CD14-positive monocyte (primary cell): ENCODE data around the gene GNL1. TPM values are rescaled to one million over a fixed set of nuclear protein-coding genes. Genes with fewer than 3 reads are reported as not detected.

Experiments used
- DNase-seq, 3 donors: peaks; one replicate each; pipeline ENCODE4 v3.0.0-alpha.2; 2011 to 2022
- H2AFZ ChIP-seq: 2 replicates; pipeline ENCODE4 v1.6.0; 2012; ENCODE audit warnings: mild to moderate bottlenecking, low read depth, low read length, inconsistent platforms; ENCODE audit not compliant: insufficient read depth, poor library complexity, severe bottlenecking
- H3K27ac ChIP-seq, 2 donors: 1 replicate in 1 of 2; 2 replicates in 1 of 2; pipeline ENCODE4 v1.5.1; 2012 to 2013; ENCODE audit warnings: low read length in 2 of 2, control low read depth in 1 of 2, inconsistent platforms in 1 of 2, low read depth in 1 of 2, mild to moderate bottlenecking in 1 of 2
- H3K27me3 ChIP-seq, 2 donors: one replicate each; pipeline versions ENCODE4 v1.6.0 to v1.6.1; 2011 to 2013; ENCODE audit warnings: low read length in 2 of 2; ENCODE audit not compliant: control insufficient read depth in 2 of 2, insufficient read depth in 2 of 2
- H3K36me3 ChIP-seq, 2 donors: replicated peaks in 1 of 2; 1 replicate in 1 of 2; 2 replicates in 1 of 2; pipeline versions ENCODE4 v1.5.1 to v1.6.1; 2012 to 2013; ENCODE audit warnings: low read length in 2 of 2, control low read depth in 1 of 2, inconsistent platforms in 1 of 2, mild to moderate bottlenecking in 1 of 2; ENCODE audit not compliant: insufficient read depth in 2 of 2, control insufficient read depth in 1 of 2
- H3K4me1 ChIP-seq, 2 donors: 1 replicate in 1 of 2; 2 replicates in 1 of 2; pipeline versions ENCODE4 v1.5.1 to v1.6.1; 2012 to 2013; ENCODE audit warnings: low read length in 2 of 2, control low read depth in 1 of 2, inconsistent platforms in 1 of 2, mild to moderate bottlenecking in 1 of 2, moderate library complexity in 1 of 2; ENCODE audit not compliant: insufficient read depth in 2 of 2, control insufficient read depth in 1 of 2
- H3K4me2 ChIP-seq: replicated peaks from 2 replicates; pipeline ENCODE3; 2012; ENCODE audit warnings: low read length, moderate library complexity, mild to moderate bottlenecking; ENCODE audit not compliant: poor library complexity, severe bottlenecking; ENCODE audit errors: extremely low read depth
- H3K4me3 ChIP-seq, 3 experiments: fragments of 200-600 bp in 1 of 3; sonication (generic) in 1 of 3; replicated peaks in 1 of 3; 1 replicate in 2 of 3; 2 replicates in 1 of 3; pipeline ENCODE4 v1.5.1; 2011 to 2013; ENCODE audit warnings: low read length in 3 of 3, mild to moderate bottlenecking in 3 of 3, control low read depth in 2 of 3, low read depth in 2 of 3, inconsistent platforms in 1 of 3, moderate library complexity in 1 of 3
- H3K79me2 ChIP-seq: 2 replicates; pipeline ENCODE4 v1.6.0; 2012; ENCODE audit warnings: mild to moderate bottlenecking, control low read depth, inconsistent platforms, low read length, moderate library complexity; ENCODE audit not compliant: insufficient read depth
- H3K9ac ChIP-seq: 2 replicates; pipeline ENCODE4 v1.6.0; 2017; ENCODE audit warnings: low read length, mild to moderate bottlenecking; ENCODE audit not compliant: insufficient read depth, poor library complexity, severe bottlenecking
- H3K9me3 ChIP-seq, 2 donors: replicated peaks in 1 of 2; 1 replicate in 1 of 2; 2 replicates in 1 of 2; pipeline versions ENCODE4 v1.5.1 to v1.6.1; 2012 to 2013; ENCODE audit warnings: low read length in 2 of 2, control low read depth in 1 of 2; ENCODE audit not compliant: control insufficient read depth in 1 of 2, insufficient read depth in 1 of 2
- H4K20me1 ChIP-seq: 2 replicates; pipeline ENCODE4 v1.6.0; 2012; ENCODE audit warnings: mild to moderate bottlenecking, low read length, control low read depth, moderate library complexity; ENCODE audit not compliant: insufficient read depth
- H3K27ac Mint-ChIP-seq, 7 donors: one replicate each; pipeline ENCODE4 v1.8.0; 2020; ENCODE audit warnings: mild to moderate bottlenecking in 7 of 7, mixed read lengths in 7 of 7, moderate library complexity in 6 of 7, inconsistent platforms in 2 of 7
- H3K27me3 Mint-ChIP-seq, 3 donors: one replicate each; pipeline ENCODE4 v1.8.0; 2021 to 2022; ENCODE audit warnings: low read depth in 3 of 3, mild to moderate bottlenecking in 3 of 3, mixed read lengths in 3 of 3, moderate library complexity in 3 of 3, inconsistent platforms in 1 of 3
- H3K36me3 Mint-ChIP-seq, 2 donors: one replicate each; pipeline ENCODE4 v1.8.0; 2020; ENCODE audit warnings: mixed read lengths in 2 of 2, inconsistent platforms in 1 of 2, mild to moderate bottlenecking in 1 of 2
- H3K4me1 Mint-ChIP-seq: one replicate; pipeline ENCODE4 v1.8.0; 2020; ENCODE audit warnings: mild to moderate bottlenecking, mixed read lengths
- H3K4me3 Mint-ChIP-seq, 2 donors: one replicate each; pipeline ENCODE4 v1.8.0; 2020; ENCODE audit warnings: mild to moderate bottlenecking in 2 of 2, mixed read lengths in 2 of 2, moderate library complexity in 1 of 2
- H3K9me3 Mint-ChIP-seq, 7 donors: one replicate each; pipeline ENCODE4 v1.8.0; 2020 to 2022; ENCODE audit warnings: mixed read lengths in 7 of 7, mild to moderate bottlenecking in 6 of 7, moderate library complexity in 6 of 7, inconsistent platforms in 2 of 7
- WGBS: methylation state at CpG from one replicate; pipeline ENCODE4 v1.1.5; 2013; ENCODE audit warnings: missing lambda C conversion rate; ENCODE audit not compliant: insufficient coverage; 5-methylcytosine and 5-hydroxymethylcytosine counted together
- intact Hi-C, 2 donors: fragments of 100-400 bp; cut with micrococcal nuclease; formaldehyde crosslinking; loops; one replicate each; pipeline versions ENCODE4 v1.15.0 to v1.15.1; 2023
- polyA plus RNA-seq, 3 donors: library from polyadenylated mRNA; depleted of rRNA in 1 of 3; unstranded in 2 of 3; stranded (reverse) in 1 of 3; fragments of 300-500 nt in 2 of 3; fragments of >200 nt in 1 of 3; fragmentation: Illumina TruSeq in 2 of 3; gene quantifications; 1 replicate in 2 of 3; 2 replicates in 1 of 3; pipeline ENCODE4 v1.2.3, GENCODE V29; 2012 to 2021
- TF ChIP-seq, protein P1 (sequence below): fragments of 200-600 bp; IDR thresholded peaks from one replicate; pipeline ENCODE4 v1.8.0; 2022; ENCODE audit warnings: antibody characterized with exemption, mild to moderate bottlenecking

GNL1 gene
- polyA plus RNA-seq, 3 donors = 10.3 to 13.4 (median 12.9) TPM

DNA sequence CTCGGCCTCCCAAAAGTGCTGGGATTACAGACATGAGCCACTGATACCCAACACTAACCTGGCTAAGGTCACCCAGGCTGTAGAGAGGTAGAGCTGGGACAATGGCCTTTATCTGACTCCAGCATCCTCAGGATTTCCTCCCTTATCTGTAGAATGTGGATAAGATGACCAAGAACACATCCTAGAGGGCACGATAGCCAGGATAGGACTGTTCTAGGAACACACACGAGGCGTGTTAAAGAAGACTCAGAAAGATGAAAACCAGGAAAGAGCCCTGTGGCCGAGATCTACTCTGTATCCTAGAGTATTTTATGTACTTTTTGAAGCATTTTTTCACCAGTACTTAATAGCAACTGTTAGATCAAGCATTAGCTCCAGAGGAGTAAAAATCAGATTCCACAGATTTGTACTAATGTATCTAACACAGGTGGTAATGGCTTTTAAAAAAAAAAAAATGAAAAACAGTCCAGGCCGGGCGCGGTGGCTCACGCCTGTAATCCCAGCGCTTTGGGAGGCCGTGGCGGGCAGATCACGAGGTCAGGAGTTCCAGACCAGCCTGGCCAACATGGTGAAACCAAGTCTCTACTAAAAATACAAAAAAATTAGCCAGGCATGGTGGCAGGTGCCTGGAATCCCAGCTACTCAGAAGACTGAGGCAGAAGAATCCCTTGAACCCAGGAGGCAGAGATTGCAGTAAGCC, 43.5 kb upstream of the GNL1 start:
- Histone ChIP-seq H3K4me3 (no peak overlapping the region), H3K27ac (no peak overlapping the region), H3K4me2 (no peak overlapping the region), H3K36me3 (peaks cover 45 to 55% of the 10 kb centered on the region in 2 donors), H2AFZ (no peak overlapping the region), H3K9ac (no peak overlapping the region), H3K9me3 (no peaks in the 10 kb centered on the region), H4K20me1 (peaks cover 63% of the 10 kb centered on the region), H3K79me2 (peaks cover 6% of the 10 kb centered on the region), H3K4me1 (no peaks in the 10 kb centered on the region), H3K27me3 (no peaks in the 10 kb centered on the region)
- Mint-ChIP-seq H3K27me3 (no peaks in the 10 kb centered on the region), H3K27ac (peak overlapping the region in 3 of 7 donors; percentile 10 to 40 (median 33)), H3K4me1 (peaks cover 4% of the 10 kb centered on the region), H3K36me3 (peaks cover 42 to 55% of the 10 kb centered on the region in 2 donors), H3K4me3 (no peak overlapping the region), H3K9me3 (no peaks in the 10 kb centered on the region)
- WGBS = 100% methylated on average over 8 of the region's 13 CpGs
- intact Hi-C loops = loop anchor here (5.0 to 10.0 kb wide), 3 partner anchors 55 to 117 kb away; no protein-coding TSS in a partner anchor
- DNase-seq = no peak
- TF ChIP-seq, protein P1, sequence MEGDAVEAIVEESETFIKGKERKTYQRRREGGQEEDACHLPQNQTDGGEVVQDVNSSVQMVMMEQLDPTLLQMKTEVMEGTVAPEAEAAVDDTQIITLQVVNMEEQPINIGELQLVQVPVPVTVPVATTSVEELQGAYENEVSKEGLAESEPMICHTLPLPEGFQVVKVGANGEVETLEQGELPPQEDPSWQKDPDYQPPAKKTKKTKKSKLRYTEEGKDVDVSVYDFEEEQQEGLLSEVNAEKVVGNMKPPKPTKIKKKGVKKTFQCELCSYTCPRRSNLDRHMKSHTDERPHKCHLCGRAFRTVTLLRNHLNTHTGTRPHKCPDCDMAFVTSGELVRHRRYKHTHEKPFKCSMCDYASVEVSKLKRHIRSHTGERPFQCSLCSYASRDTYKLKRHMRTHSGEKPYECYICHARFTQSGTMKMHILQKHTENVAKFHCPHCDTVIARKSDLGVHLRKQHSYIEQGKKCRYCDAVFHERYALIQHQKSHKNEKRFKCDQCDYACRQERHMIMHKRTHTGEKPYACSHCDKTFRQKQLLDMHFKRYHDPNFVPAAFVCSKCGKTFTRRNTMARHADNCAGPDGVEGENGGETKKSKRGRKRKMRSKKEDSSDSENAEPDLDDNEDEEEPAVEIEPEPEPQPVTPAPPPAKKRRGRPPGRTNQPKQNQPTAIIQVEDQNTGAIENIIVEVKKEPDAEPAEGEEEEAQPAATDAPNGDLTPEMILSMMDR = no peak

DNA sequence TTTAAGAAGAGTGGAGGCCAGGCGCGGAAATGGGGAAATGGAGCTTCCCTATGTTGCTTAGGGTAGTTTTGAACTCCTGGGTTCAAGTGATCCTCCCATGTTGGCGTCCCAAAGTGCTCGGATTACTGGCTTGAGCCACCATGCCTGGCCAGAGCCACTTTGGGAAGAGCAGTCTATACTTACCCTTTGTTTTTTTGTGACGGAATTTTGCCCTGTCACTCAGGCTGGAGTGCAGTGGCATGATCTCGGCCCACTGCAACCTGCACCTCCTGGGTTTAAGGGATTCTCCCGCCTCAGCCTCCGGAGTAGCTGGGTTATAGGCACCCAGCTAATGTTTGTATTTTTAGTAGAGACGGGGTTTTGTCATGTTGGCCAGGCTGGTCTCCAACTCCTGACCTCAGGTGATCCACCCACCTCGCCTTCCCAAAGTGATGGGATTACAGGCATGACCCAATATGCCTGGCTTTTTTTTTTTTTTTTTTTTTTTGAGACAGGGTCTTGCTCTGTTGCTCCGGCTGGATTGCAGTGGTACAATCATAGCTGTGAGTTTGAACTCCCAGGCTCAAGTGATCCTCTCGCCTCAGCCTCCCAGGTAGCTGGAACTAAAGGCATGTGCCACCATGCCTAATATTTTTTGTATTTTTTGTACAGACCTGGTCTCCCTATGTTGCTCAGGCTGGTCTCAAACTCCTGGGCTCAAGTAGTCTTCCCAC, 42.8 kb upstream of the GNL1 start:
- Mint-ChIP-seq H3K4me1 (peaks cover 4% of the 10 kb centered on the region), H3K27ac (peak overlapping the region in 1 of 7 donors; percentile 40), H3K9me3 (no peaks in the 10 kb centered on the region), H3K4me3 (no peak overlapping the region), H3K36me3 (peaks cover 40 to 55% of the 10 kb centered on the region in 2 donors), H3K27me3 (no peaks in the 10 kb centered on the region)
- DNase-seq = no peak
- Histone ChIP-seq H3K79me2 (no peaks in the 10 kb centered on the region), H3K9ac (no peak overlapping the region), H3K36me3 (peaks cover 45 to 55% of the 10 kb centered on the region in 2 donors), H3K4me2 (no peak overlapping the region), H3K27ac (no peak overlapping the region), H3K4me1 (no peaks in the 10 kb centered on the region), H3K4me3 (no peak overlapping the region), H2AFZ (no peak overlapping the region), H3K27me3 (no peaks in the 10 kb centered on the region), H4K20me1 (peaks cover 61% of the 10 kb centered on the region), H3K9me3 (no peaks in the 10 kb centered on the region)
- intact Hi-C loops = loop anchor here (5.0 to 10.0 kb wide), 3 partner anchors 54 to 117 kb away; no protein-coding TSS in a partner anchor
- TF ChIP-seq, protein P1 = no peak
- 93% methylated on average over 8 of the region's 12 CpGs for WGBS
